ENCODE results near the gene CLEC17A.
"Not testable (repeated sequence)": the region's sequence is repeated elsewhere in the genome, so short reads cannot be mapped to it uniquely, and the experiment has no call there.

- not testable (repeated sequence) for TF ChIP-seq CTCF (tag by site-specific recombination; IDR thresholded peaks at IDR 0.05); ZNF473 (tag by site-specific recombination; IDR thresholded peaks at IDR 0.05); KLF9 (tag by site-specific recombination; IDR thresholded peaks at IDR 0.05; ENCODE audit: low read depth); ZBTB21 (tag by site-specific recombination; IDR thresholded peaks at IDR 0.05); ZNF274 (IDR thresholded peaks at IDR 0.05; ENCODE audit: low read length); ZNF274 (tag by site-specific recombination; IDR thresholded peaks at IDR 0.05; ENCODE audit: borderline replicate concordance); KLF10 (tag by site-specific recombination; IDR thresholded peaks at IDR 0.05); RBAK (tag by site-specific recombination; IDR thresholded peaks at IDR 0.05); ZBTB11 (tag by site-specific recombination; conservative IDR thresholded peaks at IDR 0.05; ENCODE audit: low read depth)
Measured at GRCh38 chr19:14624491-14624890, 41.6 kb downstream of the CLEC17A start.
